ENCODE data around the gene RSKR.

- TF ChIP-seq EP300 (IDR thresholded peaks at IDR 0.05) (no peak), POLR2A (IDR thresholded peaks at IDR 0.05; ENCODE audit: low read depth) (no peak), POLR2AphosphoS5 (IDR thresholded peaks at IDR 0.05) (no peak)
- TF ChIP-seq, protein P1, sequence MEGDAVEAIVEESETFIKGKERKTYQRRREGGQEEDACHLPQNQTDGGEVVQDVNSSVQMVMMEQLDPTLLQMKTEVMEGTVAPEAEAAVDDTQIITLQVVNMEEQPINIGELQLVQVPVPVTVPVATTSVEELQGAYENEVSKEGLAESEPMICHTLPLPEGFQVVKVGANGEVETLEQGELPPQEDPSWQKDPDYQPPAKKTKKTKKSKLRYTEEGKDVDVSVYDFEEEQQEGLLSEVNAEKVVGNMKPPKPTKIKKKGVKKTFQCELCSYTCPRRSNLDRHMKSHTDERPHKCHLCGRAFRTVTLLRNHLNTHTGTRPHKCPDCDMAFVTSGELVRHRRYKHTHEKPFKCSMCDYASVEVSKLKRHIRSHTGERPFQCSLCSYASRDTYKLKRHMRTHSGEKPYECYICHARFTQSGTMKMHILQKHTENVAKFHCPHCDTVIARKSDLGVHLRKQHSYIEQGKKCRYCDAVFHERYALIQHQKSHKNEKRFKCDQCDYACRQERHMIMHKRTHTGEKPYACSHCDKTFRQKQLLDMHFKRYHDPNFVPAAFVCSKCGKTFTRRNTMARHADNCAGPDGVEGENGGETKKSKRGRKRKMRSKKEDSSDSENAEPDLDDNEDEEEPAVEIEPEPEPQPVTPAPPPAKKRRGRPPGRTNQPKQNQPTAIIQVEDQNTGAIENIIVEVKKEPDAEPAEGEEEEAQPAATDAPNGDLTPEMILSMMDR (IDR thresholded peaks at IDR 0.05), result no peak
Measured at GRCh38 chr17:28663723-28664122, 49.7 kb upstream of the RSKR start.

Data from esophagus muscularis mucosa (tissue), 4 donors.